Neural progenitor cell (in vitro differentiated cells): Measurements from ENCODE around the gene PTGDR. TPM values are rescaled to one million over a fixed set of nuclear protein-coding genes. Genes with fewer than 3 reads are reported as not detected.

Source experiments
- DNase-seq: peaks from one replicate; pipeline ENCODE4 v3.0.0-alpha.2; 2016; ENCODE audit warnings: low spot score
- H2AFZ ChIP-seq: fragments of 200-600 bp; sonication (generic); replicated peaks from 2 replicates; pipeline ENCODE4 v1.6.1; 2016; ENCODE audit warnings: antibody characterized with exemption
- H3F3A ChIP-seq: fragments of 200-600 bp; sonication (generic); 2 replicates; pipeline ENCODE4 v1.6.1; 2016; ENCODE audit warnings: antibody characterized with exemption, low read depth
- H3K27ac ChIP-seq: fragments of 200-600 bp; sonication (generic); 2 replicates; pipeline ENCODE4 v1.5.1; 2016; ENCODE audit warnings: mild to moderate bottlenecking
- H3K27me3 ChIP-seq: fragments of 200-600 bp; sonication (generic); 2 replicates; pipeline ENCODE4 v1.6.1; 2016; ENCODE audit warnings: mild to moderate bottlenecking, moderate library complexity
- H3K36me3 ChIP-seq: fragments of 200-600 bp; sonication (generic); 2 replicates; pipeline ENCODE4 v1.5.1; 2016
- H3K4me1 ChIP-seq: fragments of 200-600 bp; sonication (generic); 2 replicates; pipeline ENCODE4 v1.6.1; 2016; ENCODE audit warnings: mixed run types
- H3K4me2 ChIP-seq: fragments of 200-600 bp; sonication (generic); 2 replicates; pipeline ENCODE4 v1.6.1; 2016
- H3K4me3 ChIP-seq: fragments of 200-600 bp; sonication (generic); 2 replicates; pipeline ENCODE4 v1.5.1; 2016
- H3K79me2 ChIP-seq: fragments of 200-600 bp; sonication (generic); 2 replicates; pipeline ENCODE4 v1.6.1; 2016; ENCODE audit warnings: low read depth
- H3K9ac ChIP-seq: fragments of 200-600 bp; sonication (generic); 2 replicates; pipeline ENCODE4 v1.6.1; 2016
- H3K9me3 ChIP-seq: fragments of 200-600 bp; sonication (generic); 2 replicates; pipeline ENCODE4 v1.5.1; 2016; ENCODE audit warnings: low read depth
- H4K20me1 ChIP-seq: fragments of 200-600 bp; sonication (generic); 2 replicates; pipeline ENCODE4 v1.6.1; 2016; ENCODE audit warnings: low read depth
- H3K27ac Mint-ChIP-seq: 3 replicates; pipeline ENCODE4 v1.8.0; 2021; ENCODE audit warnings: mixed read lengths
- H3K27me3 Mint-ChIP-seq: 2 replicates; pipeline ENCODE4 v1.8.0; 2022; ENCODE audit warnings: low read depth, mild to moderate bottlenecking, inconsistent platforms, moderate library complexity, mixed read lengths; ENCODE audit not compliant: insufficient read depth
- H3K36me3 Mint-ChIP-seq: 3 replicates; pipeline ENCODE4 v1.8.0; 2021; ENCODE audit warnings: mixed read lengths
- H3K4me1 Mint-ChIP-seq: 3 replicates; pipeline ENCODE4 v1.8.0; 2021; ENCODE audit warnings: mixed read lengths
- H3K4me3 Mint-ChIP-seq: 3 replicates; pipeline ENCODE4 v1.8.0; 2021; ENCODE audit warnings: mild to moderate bottlenecking, moderate library complexity, mixed read lengths
- H3K9me3 Mint-ChIP-seq: 3 replicates; pipeline ENCODE4 v1.8.0; 2020; ENCODE audit warnings: mixed read lengths
- CTCF ChIP-seq: fragments of 200-600 bp; sonication (generic); IDR thresholded peaks from 2 replicates; pipeline ENCODE4 v1.5.1; 2017; ENCODE audit warnings: antibody characterized with exemption, mild to moderate bottlenecking
- EZH2 ChIP-seq: fragments of 200-600 bp; sonication (generic); IDR thresholded peaks from 2 replicates; pipeline ENCODE4 v1.6.1; 2017; ENCODE audit warnings: antibody characterized with exemption, mild to moderate bottlenecking, moderate library complexity
- EZH2phosphoT487 ChIP-seq: fragments of 200-600 bp; sonication (generic); IDR thresholded peaks from 2 replicates; pipeline ENCODE4 v1.6.1; 2017; ENCODE audit warnings: antibody characterized with exemption
- total RNA-seq: library from RNA; depleted of rRNA; stranded (reverse); fragments of >200 nt; gene quantifications from 2 replicates; pipeline ENCODE4 v1.2.3, GENCODE V29; 2015; ENCODE audit warnings: low replicate concordance

The PTGDR gene
- total RNA-seq, 1 donor from 2014 or later = 0.58 TPM

GRCh38 chr14:52318062-52318461, 50.6 kb downstream of the PTGDR start:
- H3K4me2 ChIP-seq = no peak overlapping the region
- peaks cover 11% of the 10 kb centered on the region for H3K4me1 ChIP-seq
- no peak for DNase-seq
- H3K9me3 ChIP-seq = no peaks in the 10 kb centered on the region
- Mint-ChIP-seq H3K27me3 (peaks cover 43% of the 10 kb centered on the region), H3K9me3 (peaks cover 16% of the 10 kb centered on the region), H3K27ac (no peak overlapping the region), H3K4me1 (peaks cover 15% of the 10 kb centered on the region), H3K4me3 (no peak overlapping the region), H3K36me3 (peaks cover 3% of the 10 kb centered on the region)
- H3K27me3 ChIP-seq = peaks cover 54% of the 10 kb centered on the region
- H3K9ac ChIP-seq = no peak overlapping the region
- no peak overlapping the region for H2AFZ ChIP-seq
- H4K20me1 ChIP-seq = peaks cover 23% of the 10 kb centered on the region
- H3K27ac ChIP-seq = no peak overlapping the region
- H3K36me3 ChIP-seq = no peaks in the 10 kb centered on the region
- no peaks in the 10 kb centered on the region for H3K79me2 ChIP-seq
- H3K4me3 ChIP-seq = no peak overlapping the region
- peaks cover 7% of the 10 kb centered on the region for H3F3A ChIP-seq
- no peak for TF ChIP-seq CTCF
- no peak for TF ChIP-seq EZH2
- no peak for TF ChIP-seq EZH2phosphoT487

GRCh38 chr14:52318826-52319645, 51.5 kb downstream of the PTGDR start:
- H3K4me1 Mint-ChIP-seq = peaks cover 10% of the 10 kb centered on the region
- peaks cover 3% of the 10 kb centered on the region for H3K36me3 Mint-ChIP-seq
- Histone ChIP-seq H3K4me3 (no peak overlapping the region), H3K4me2 (no peak overlapping the region), H3K27ac (no peak overlapping the region), H3K36me3 (no peaks in the 10 kb centered on the region), H3K9ac (no peak overlapping the region), H3F3A (no peaks in the 10 kb centered on the region), H2AFZ (no peak overlapping the region), H3K27me3 (peaks cover 44% of the 10 kb centered on the region), H3K79me2 (no peaks in the 10 kb centered on the region), H3K9me3 (peaks cover 5% of the 10 kb centered on the region), H3K4me1 (peaks cover 11% of the 10 kb centered on the region), H4K20me1 (peaks cover 16% of the 10 kb centered on the region)
- peaks cover 21% of the 10 kb centered on the region for H3K9me3 Mint-ChIP-seq
- H3K4me3 Mint-ChIP-seq = no peak overlapping the region
- DNase-seq = no peak
- peaks cover 33% of the 10 kb centered on the region for H3K27me3 Mint-ChIP-seq
- no peak overlapping the region for H3K27ac Mint-ChIP-seq
- TF ChIP-seq EZH2 (no peak), CTCF (no peak), EZH2phosphoT487 (no peak)

GRCh38 chr14:52319919-52320318, 52.4 kb downstream of the PTGDR start:
- H3K27ac ChIP-seq = no peak overlapping the region
- peaks cover 21% of the 10 kb centered on the region for H3K9me3 Mint-ChIP-seq
- H3K27me3 ChIP-seq = peaks cover 35% of the 10 kb centered on the region
- no peak for DNase-seq
- H4K20me1 ChIP-seq = peaks cover 11% of the 10 kb centered on the region
- no peak overlapping the region for H3K4me2 ChIP-seq
- H3K36me3 Mint-ChIP-seq = peaks cover 3% of the 10 kb centered on the region
- H3K4me1 Mint-ChIP-seq = peaks cover 6% of the 10 kb centered on the region
- H3K79me2 ChIP-seq = no peaks in the 10 kb centered on the region
- no peak overlapping the region for H3K9ac ChIP-seq
- no peaks in the 10 kb centered on the region for H3F3A ChIP-seq
- H3K36me3 ChIP-seq = no peaks in the 10 kb centered on the region
- peaks cover 26% of the 10 kb centered on the region for H3K27me3 Mint-ChIP-seq
- H3K4me3 ChIP-seq = no peak overlapping the region
- peaks cover 5% of the 10 kb centered on the region for H3K9me3 ChIP-seq
- TF ChIP-seq EZH2phosphoT487 = no peak
- TF ChIP-seq CTCF = no peak
- no peak for TF ChIP-seq EZH2
- no peak overlapping the region for H2AFZ ChIP-seq
- H3K27ac Mint-ChIP-seq = no peak overlapping the region
- H3K4me3 Mint-ChIP-seq = no peak overlapping the region
- H3K4me1 ChIP-seq = peaks cover 5% of the 10 kb centered on the region
